Endothelial cell of umbilical vein (primary cell): ENCODE data around the gene TMEM233. TPM values are rescaled to one million over a fixed set of nuclear protein-coding genes. Genes with fewer than 3 reads are reported as not detected.
A peak's percentile ranks its signal among the peaks of the same experiment; 100 is the strongest.

Source experiments
- BruUV-seq: library from RNA; stranded (reverse); fragments of 400-500 nt; replicated peaks from 2 replicates; lab custom pipeline; 2021; lab: Mats Ljungman, UMichigan
- CTCF ChIA-PET: fragments of 300-600, 350-600 bp; sonication (Branson Sonifier 250); formaldehyde crosslinking; loops from one replicate; lab custom pipeline; 2021; ENCODE audit warnings: antibody characterized with exemption, inconsistent platforms; lab: Charles Lee
- POLR2A ChIA-PET: fragments of 300-600, 350-600 bp; sonication (Branson Sonifier 250); formaldehyde crosslinking; loops from one replicate; lab custom pipeline; 2021; ENCODE audit warnings: antibody characterized with exemption, inconsistent platforms; lab: Charles Lee
- DNase-seq: peaks from one replicate; pipeline ENCODE4 v3.0.0-alpha.2; 2011; ENCODE audit warnings: low read depth, low spot score
- FAIRE-seq: peaks from 2 replicates; lab custom pipeline; 2011; peaks lifted over from hg19 to GRCh38; lab: Jason Lieb, UNC
- H2AFZ ChIP-seq: 2 replicates; pipeline ENCODE4 v1.6.0; 2012; ENCODE audit warnings: low read depth, low read length, control low read depth, inconsistent platforms
- H3K27ac ChIP-seq: 2 replicates; pipeline ENCODE4 v1.5.1; 2011; ENCODE audit warnings: low read depth, mild to moderate bottlenecking, control low read depth, low read length, moderate library complexity; ENCODE audit not compliant: insufficient read depth
- H3K27me3 ChIP-seq, 2 experiments: 2 replicates each; pipeline versions ENCODE4 v1.6.0 to v1.6.1; 2011; ENCODE audit warnings: low read length in 2 of 2, mixed read lengths in 1 of 2; ENCODE audit not compliant: control insufficient read depth in 2 of 2, insufficient read depth in 2 of 2
- H3K36me3 ChIP-seq, 2 experiments: 2 replicates in 1 of 2; 3 replicates in 1 of 2; pipeline ENCODE4 v1.5.1; 2011; ENCODE audit warnings: low read length in 2 of 2, mild to moderate bottlenecking in 1 of 2, moderate library complexity in 1 of 2; ENCODE audit not compliant: control insufficient read depth in 2 of 2, insufficient read depth in 2 of 2; ENCODE audit errors: extremely low read depth in 1 of 2
- H3K4me1 ChIP-seq: 3 replicates; pipeline ENCODE4 v1.5.1; 2011; ENCODE audit warnings: mild to moderate bottlenecking, low read length; ENCODE audit not compliant: control insufficient read depth, insufficient read depth; ENCODE audit errors: extremely low read depth
- H3K4me2 ChIP-seq: 2 replicates; pipeline ENCODE4 v1.6.1; 2011; ENCODE audit warnings: low read length, control low read depth, mixed read lengths; ENCODE audit not compliant: insufficient read depth
- H3K4me3 ChIP-seq, 3 experiments: fragments of 200-600 bp in 1 of 3; sonication (generic), shearing (Covaris generic) in 1 of 3; replicated peaks in 1 of 3; 2 replicates each; pipeline ENCODE4 v1.5.1; 2011 to 2016; ENCODE audit warnings: control low read depth in 3 of 3, low read length in 3 of 3, mild to moderate bottlenecking in 2 of 3, inconsistent platforms in 1 of 3, low read depth in 1 of 3, moderate library complexity in 1 of 3; ENCODE audit not compliant: insufficient read depth in 1 of 3
- H3K79me2 ChIP-seq: 2 replicates; pipeline ENCODE4 v1.6.0; 2012; ENCODE audit warnings: low read length, inconsistent platforms; ENCODE audit not compliant: control insufficient read depth, insufficient read depth
- H3K9ac ChIP-seq: replicated peaks from 2 replicates; pipeline ENCODE3; 2011; ENCODE audit warnings: low read length, control low read depth; ENCODE audit not compliant: insufficient read depth; ENCODE audit errors: extremely low read depth
- H3K9me1 ChIP-seq: replicated peaks from 3 replicates; pipeline ENCODE4 v1.6.0; 2011; ENCODE audit warnings: mild to moderate bottlenecking, low read length; ENCODE audit not compliant: control insufficient read depth, insufficient read depth; ENCODE audit errors: extremely low read depth
- H3K9me3 ChIP-seq: replicated peaks from 2 replicates; pipeline ENCODE4 v1.5.1; 2012; ENCODE audit warnings: low read length, inconsistent platforms; ENCODE audit not compliant: control insufficient read depth, insufficient read depth
- H4K20me1 ChIP-seq: replicated peaks from 2 replicates; pipeline ENCODE3; 2011; ENCODE audit warnings: mild to moderate bottlenecking, low read length; ENCODE audit not compliant: control insufficient read depth, insufficient read depth; ENCODE audit errors: extremely low read depth
- EZH2 ChIP-seq: IDR thresholded peaks from 2 replicates; pipeline ENCODE4 v1.6.1; 2012; ENCODE audit warnings: borderline replicate concordance, low read depth, mild to moderate bottlenecking, moderate library complexity, low read length, inconsistent platforms; ENCODE audit not compliant: severe bottlenecking
- FOS ChIP-seq: IDR thresholded peaks from 2 replicates; pipeline ENCODE4 v1.6.1; 2011; ENCODE audit warnings: mild to moderate bottlenecking, low read length, moderate library complexity, borderline replicate concordance; ENCODE audit not compliant: insufficient read depth
- GATA2 ChIP-seq: IDR thresholded peaks from 2 replicates; pipeline ENCODE4 v1.7.0; 2011; ENCODE audit warnings: low read depth, mild to moderate bottlenecking, moderate library complexity, mixed read lengths, low read length; ENCODE audit not compliant: insufficient read length, insufficient read depth
- JUN ChIP-seq: IDR thresholded peaks from 2 replicates; pipeline ENCODE4 v1.6.1; 2011; ENCODE audit warnings: borderline replicate concordance, low read depth; ENCODE audit not compliant: insufficient read length, insufficient read depth
- MYC ChIP-seq: IDR thresholded peaks from one replicate; pipeline ENCODE4 v1.6.1; 2011; ENCODE audit warnings: mild to moderate bottlenecking, low read depth, low read length
- POLR2A ChIP-seq: IDR thresholded peaks from 2 replicates; pipeline ENCODE4 v1.6.1; 2012; ENCODE audit warnings: low read depth, mild to moderate bottlenecking, control low read depth, low read length
- POLR2AphosphoS5 ChIP-seq: IDR thresholded peaks from 2 replicates; pipeline ENCODE4 v1.6.1; 2012; ENCODE audit warnings: low read depth, mild to moderate bottlenecking, control low read depth, low read length, moderate library complexity; ENCODE audit not compliant: insufficient read depth
- dilution Hi-C: fragments of 300-500 bp; cut with MboI; formaldehyde crosslinking; loops from one replicate; pipeline ENCODE4 v1.15.0; 2019; ENCODE audit warnings: low sequenced_read_pairs; ENCODE audit not compliant: extremely low pct_ligation_motif_present
- intact Hi-C: fragments of 100-400 bp; cut with micrococcal nuclease; formaldehyde crosslinking; loops from one replicate; pipeline ENCODE4 v1.10.0; 2022
- polyA plus RNA-seq, 4 experiments: library from polyadenylated mRNA; depleted of rRNA in 3 of 4; stranded (reverse) in 3 of 4; unstranded in 1 of 4; fragments of >200 nt; gene quantifications; 2 replicates each; pipeline versions ENCODE4 v1.2.1 to v1.2.3, GENCODE V29; 2011 to 2012; ENCODE audit warnings: missing spikeins in 1 of 4
- total RNA-seq: library from RNA; stranded (reverse); gene quantifications from 2 replicates; pipeline ENCODE4 v1.2.3, GENCODE V29; 2021
- TF ChIP-seq, protein P1 (sequence below), 2 donors: IDR thresholded peaks; 1 replicate in 1 of 2; 2 replicates in 1 of 2; pipeline ENCODE4 v1.5.1; 2011; ENCODE audit warnings: low read length in 2 of 2, mild to moderate bottlenecking in 2 of 2, moderate library complexity in 2 of 2, control low read depth in 1 of 2, inconsistent platforms in 1 of 2, low read depth in 1 of 2; ENCODE audit not compliant: insufficient read depth in 1 of 2; ENCODE audit errors: extremely low read depth in 1 of 2
- TF ChIP-seq, protein P2 (sequence below): IDR thresholded peaks from 2 replicates; pipeline ENCODE4 v1.6.1; 2011; ENCODE audit not compliant: insufficient read depth, insufficient read length

Gene TMEM233
- total and polyA plus RNA-seq, 2 donors (not counting 3 experiments of a cell fraction or from before 2014, with no cell fraction given): 0.01 TPM; not detected in 1

DNA sequence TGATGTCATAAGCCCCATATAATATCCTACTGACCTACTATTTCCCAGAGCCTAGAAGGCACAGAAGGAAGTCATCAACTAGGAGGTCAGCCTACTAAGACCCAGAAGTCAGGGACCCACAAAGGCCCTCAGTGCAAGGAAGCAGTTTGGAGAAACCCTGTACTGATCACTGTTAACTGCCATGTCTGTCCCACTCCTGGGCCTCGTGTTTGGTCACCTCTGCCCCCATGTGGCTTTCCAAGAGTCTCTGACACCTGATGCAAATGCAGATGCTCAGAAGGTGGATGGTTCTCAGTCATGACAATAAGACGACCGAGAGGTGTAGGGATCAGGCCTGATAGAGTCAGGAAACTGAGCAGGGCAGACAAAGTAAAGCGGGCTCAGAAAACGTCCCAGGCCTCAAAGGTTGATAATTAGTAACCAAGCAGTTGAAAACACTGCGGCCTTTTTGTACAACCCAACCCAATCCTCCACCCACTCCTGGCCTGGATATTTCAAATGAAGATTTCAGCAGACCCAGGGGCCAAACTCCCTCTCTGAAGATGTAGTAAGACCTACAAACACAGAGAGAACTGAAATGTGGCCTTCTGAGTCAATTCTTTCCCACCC is 97.7 kb downstream of the TMEM233 start:
- POLR2A ChIA-PET: no interaction called here
- TF ChIP-seq, protein P1, sequence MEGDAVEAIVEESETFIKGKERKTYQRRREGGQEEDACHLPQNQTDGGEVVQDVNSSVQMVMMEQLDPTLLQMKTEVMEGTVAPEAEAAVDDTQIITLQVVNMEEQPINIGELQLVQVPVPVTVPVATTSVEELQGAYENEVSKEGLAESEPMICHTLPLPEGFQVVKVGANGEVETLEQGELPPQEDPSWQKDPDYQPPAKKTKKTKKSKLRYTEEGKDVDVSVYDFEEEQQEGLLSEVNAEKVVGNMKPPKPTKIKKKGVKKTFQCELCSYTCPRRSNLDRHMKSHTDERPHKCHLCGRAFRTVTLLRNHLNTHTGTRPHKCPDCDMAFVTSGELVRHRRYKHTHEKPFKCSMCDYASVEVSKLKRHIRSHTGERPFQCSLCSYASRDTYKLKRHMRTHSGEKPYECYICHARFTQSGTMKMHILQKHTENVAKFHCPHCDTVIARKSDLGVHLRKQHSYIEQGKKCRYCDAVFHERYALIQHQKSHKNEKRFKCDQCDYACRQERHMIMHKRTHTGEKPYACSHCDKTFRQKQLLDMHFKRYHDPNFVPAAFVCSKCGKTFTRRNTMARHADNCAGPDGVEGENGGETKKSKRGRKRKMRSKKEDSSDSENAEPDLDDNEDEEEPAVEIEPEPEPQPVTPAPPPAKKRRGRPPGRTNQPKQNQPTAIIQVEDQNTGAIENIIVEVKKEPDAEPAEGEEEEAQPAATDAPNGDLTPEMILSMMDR (IDR thresholded peaks at IDR 0.05; ENCODE audit: extremely low read depth in 1 of 2, insufficient read depth in 1 of 2, low read depth in 1 of 2, low read length in 2 of 2): no peak
- TF ChIP-seq FOS (no peak), JUN (no peak), MYC (no peak), POLR2A (no peak), EZH2 (no peak), GATA2 (no peak), POLR2AphosphoS5 (no peak)
- TF ChIP-seq, protein P2, sequence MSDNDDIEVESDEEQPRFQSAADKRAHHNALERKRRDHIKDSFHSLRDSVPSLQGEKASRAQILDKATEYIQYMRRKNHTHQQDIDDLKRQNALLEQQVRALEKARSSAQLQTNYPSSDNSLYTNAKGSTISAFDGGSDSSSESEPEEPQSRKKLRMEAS: no peak
- Histone ChIP-seq H3K9me3 (no peaks in the 10 kb centered on the region), H4K20me1 (no peaks in the 10 kb centered on the region), H3K27me3 (no peaks in the 10 kb centered on the region), H3K27ac (no peak overlapping the region), H2AFZ (no peak overlapping the region), H3K9me1 (no peaks in the 10 kb centered on the region), H3K9ac (no peak overlapping the region), H3K4me1 (peaks cover 30% of the 10 kb centered on the region), H3K79me2 (no peaks in the 10 kb centered on the region), H3K4me2 (no peak overlapping the region), H3K36me3 (peaks cover 0 to 2% of the 10 kb centered on the region in 2 experiments), H3K4me3 (no peak overlapping the region)
- CTCF ChIA-PET: interaction anchor here (1.2 to 1.6 kb wide), 2 partner anchors 18 to 24 kb away, joined by 3 to 6 read pairs; partner anchors contain the start of gene PRKAB1
- dilution Hi-C loops (no loop called here), intact Hi-C loops (no loop called here)
- FAIRE-seq (peak; percentile 53), DNase-seq (no peak)
- no TSS peak for BruUV-seq
